Adipose tissue (tissue), 3 donors: Measurements from ENCODE around the gene TRNP1. TPM values are rescaled to one million over a fixed set of nuclear protein-coding genes. Genes with fewer than 3 reads are reported as not detected.
"Not testable (repeated sequence)": the region's sequence is repeated elsewhere in the genome, so short reads cannot be mapped to it uniquely, and the experiment has no call there.

ENCODE experiments used
- H3K27ac ChIP-seq: one replicate; pipeline ENCODE4 v1.5.1; 2013; ENCODE audit warnings: low read depth, low read length
- WGBS, 3 donors: extraction: QIAGEN DNeasy Blood & Tissue Kit; methylation state at CpG; one replicate each; pipeline ENCODE4 v1.1.7; 2013; 5-methylcytosine and 5-hydroxymethylcytosine counted together
- polyA plus RNA-seq, 3 donors: library from polyadenylated mRNA; stranded (reverse); fragments of 200-250 nt; gene quantifications; one replicate each; pipeline ENCODE4 v1.2.3, GENCODE V29; 2013
- donor health status: healthy with polysubstance abuse.
- donor health status: Bipolar disorder and iron deficiency.
- donor health status: healthy.

Gene TRNP1
- polyA plus RNA-seq, 3 donors: 9.1 to 10.4 (median 10.3) TPM

DNA sequence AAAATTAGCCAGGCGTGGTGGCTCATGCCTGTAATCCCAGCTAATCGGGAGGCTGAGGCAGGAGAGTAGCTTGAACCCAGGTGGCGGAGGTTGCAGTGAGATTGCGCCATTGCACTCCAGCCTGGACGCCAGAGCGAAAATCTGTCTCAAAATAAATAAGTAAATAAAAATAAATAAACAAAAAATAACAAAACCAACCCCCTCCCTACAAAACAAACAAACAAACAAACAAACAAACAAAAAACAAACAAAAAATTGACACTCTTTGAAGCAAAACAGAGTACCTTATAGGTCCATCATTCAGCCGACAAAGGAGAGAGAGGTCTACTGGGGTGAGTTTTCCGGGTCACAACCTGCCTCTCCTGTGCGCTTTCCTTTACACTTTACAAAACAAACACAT is 27.9 kb upstream of the TRNP1 start:
- no peak overlapping the region for H3K27ac ChIP-seq
- WGBS, 3 donors: 86 to 94% (median 87%) methylated on average over 9 of the region's 9 CpGs

DNA sequence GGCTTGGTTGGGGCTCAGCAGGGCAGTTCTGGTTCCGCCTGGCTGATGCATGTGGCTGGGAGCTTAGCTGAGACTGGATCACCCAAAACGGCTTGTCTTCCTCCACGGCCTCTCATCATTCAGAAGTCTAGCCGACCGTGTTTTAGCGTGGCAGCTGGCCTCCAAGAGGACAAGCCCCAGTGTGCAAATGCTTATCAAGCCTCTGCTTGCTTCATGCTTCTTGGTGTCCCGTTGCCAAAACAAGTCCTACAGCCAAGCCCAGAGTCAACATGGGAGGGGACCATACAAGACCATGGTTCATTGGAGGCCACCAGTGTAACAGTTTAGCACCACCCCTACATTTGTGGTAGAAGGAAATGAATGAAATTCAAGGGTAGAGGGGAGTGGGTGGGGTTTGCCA is 22.7 kb upstream of the TRNP1 start:
- H3K27ac ChIP-seq: no peak overlapping the region
- WGBS, 3 donors: 53 to 71% (median 67%) methylated on average over 7 of the region's 7 CpGs

DNA sequence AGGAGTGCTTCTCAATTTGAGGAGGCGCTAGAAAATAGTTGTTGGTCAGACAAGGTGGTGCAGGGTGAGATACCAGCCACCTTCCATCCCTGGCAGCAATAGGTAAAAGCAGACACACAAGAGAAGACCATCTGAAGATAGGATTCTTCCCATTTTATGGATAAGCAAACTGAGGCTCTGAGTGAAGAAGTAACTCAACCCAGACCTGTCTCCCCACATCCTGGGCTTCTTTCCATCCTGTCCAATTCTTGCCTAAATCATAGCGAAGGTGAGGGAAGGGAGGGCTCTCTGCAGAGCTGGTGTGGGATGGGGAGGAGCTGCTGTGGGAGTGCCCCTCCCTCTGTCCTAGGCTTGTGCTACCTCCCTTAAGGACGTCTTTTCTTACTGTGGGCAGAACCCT is 21.9 kb upstream of the TRNP1 start:
- 72 to 74% (median 74%) methylated on average over 3 of the region's 3 CpGs for WGBS, 3 donors
- H3K27ac ChIP-seq: no peak overlapping the region

DNA sequence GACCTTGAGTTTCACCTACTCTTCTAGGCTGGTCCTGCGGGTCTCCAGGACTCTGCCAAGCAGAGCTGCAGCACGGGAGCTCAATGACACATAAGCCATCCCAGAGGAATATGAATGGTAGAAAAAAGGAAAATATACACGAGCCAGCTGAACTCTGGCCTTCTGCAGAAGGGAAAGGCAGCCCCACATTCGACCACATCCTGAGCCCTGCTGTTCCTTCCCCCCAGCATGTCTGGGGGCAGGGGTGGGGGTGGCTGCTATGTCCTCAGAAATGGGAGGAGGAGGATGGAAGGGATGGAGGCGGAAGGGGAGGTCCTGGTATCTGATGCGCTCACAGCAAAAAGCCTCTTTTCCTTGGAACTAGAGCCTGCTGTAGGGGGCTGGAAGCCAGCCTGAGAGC is 21.1 kb upstream of the TRNP1 start:
- no peak overlapping the region for H3K27ac ChIP-seq
- 31 to 52% (median 33%) methylated on average over 6 of the region's 6 CpGs for WGBS, 3 donors

DNA sequence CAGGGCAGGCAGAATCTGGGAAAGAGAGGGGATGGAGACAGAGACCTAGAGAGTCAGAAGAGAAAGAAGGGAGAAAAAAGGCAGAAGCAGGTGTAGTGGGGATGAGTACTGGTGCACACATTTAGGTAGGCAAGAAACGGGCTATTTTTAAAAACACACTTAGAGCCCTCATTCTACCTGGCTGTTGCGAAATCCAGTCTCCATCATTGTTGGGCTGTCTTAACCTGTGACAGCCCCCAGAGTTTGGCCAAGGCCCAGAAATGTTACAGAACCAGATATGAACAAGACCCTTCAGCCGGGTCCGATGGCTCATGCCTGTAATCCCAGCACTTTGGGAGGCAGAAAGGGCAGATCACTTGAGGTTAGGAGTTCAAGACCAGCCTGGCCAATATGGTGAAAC is 20.7 kb upstream of the TRNP1 start:
- no peak overlapping the region for H3K27ac ChIP-seq
- 83 to 90% (median 90%) methylated on average over 4 of the region's 4 CpGs for WGBS, 3 donors

DNA sequence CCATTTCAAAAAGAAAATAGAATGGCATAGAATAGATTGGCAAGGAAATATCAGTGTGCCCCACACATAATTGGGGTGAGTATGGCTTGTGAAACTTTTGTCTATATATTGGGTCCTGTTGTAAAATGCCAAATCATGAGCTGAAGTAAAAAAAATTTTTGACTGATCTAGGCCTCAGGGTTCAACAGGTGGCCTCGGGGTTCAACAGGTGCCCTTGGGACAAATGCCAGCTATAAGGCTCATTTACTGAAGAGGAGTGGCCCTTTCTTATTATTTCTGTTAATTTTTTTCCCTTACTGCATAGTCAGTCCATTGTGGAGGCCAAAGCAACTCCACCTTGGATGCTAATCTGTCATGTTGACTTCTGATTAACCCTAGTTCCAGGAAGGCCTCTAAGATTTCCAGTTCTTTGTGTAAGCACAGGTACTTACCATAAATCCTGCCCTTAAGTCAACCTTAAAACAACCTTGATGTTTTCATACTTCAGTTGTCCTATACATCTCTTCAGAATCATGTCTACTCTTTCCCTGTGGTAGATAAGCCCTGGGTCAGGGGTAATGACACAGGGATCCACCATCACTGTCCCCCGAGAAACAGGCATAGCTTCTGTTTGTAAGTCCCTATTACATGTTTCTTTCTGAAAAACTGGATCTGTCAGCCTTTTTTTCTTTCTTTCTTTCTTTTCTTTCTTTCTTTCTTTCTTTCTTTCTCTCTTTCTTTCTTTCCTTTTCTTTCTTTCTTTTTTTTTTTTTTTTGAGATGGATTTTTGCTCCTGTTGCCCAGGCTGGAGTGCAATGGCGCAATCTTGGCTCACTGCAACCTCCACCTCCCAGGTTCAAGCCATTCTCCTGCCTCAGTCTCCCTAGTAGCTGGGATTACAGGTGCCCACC is 16.6 kb upstream of the TRNP1 start:
- no peak overlapping the region for H3K27ac ChIP-seq
- 66 to 90% (median 90%) methylated on average over 3 of the region's 3 CpGs for WGBS, 3 donors

DNA sequence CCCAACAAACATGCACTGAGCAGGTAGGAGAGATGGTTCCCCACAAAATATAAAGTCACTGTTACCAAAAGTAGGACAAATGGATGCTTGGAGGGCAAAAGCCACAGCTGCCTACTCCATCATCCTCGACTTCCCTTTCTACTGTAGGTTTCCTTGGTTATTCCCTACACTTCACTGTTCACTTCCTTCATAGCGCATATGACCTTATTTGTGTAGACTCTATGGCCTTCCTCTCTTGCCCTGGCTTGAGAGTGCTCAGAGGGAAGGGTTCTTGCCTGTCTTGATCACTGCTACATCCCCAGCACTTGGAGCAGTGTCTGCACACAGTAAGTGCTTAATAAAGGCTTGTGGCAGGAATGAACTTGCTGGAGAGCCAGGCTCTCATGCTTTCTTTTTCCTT is 14.6 kb upstream of the TRNP1 start:
- WGBS, 3 donors: 48 to 82% (median 60%) methylated on average over 2 of the region's 2 CpGs
- no peak overlapping the region for H3K27ac ChIP-seq

DNA sequence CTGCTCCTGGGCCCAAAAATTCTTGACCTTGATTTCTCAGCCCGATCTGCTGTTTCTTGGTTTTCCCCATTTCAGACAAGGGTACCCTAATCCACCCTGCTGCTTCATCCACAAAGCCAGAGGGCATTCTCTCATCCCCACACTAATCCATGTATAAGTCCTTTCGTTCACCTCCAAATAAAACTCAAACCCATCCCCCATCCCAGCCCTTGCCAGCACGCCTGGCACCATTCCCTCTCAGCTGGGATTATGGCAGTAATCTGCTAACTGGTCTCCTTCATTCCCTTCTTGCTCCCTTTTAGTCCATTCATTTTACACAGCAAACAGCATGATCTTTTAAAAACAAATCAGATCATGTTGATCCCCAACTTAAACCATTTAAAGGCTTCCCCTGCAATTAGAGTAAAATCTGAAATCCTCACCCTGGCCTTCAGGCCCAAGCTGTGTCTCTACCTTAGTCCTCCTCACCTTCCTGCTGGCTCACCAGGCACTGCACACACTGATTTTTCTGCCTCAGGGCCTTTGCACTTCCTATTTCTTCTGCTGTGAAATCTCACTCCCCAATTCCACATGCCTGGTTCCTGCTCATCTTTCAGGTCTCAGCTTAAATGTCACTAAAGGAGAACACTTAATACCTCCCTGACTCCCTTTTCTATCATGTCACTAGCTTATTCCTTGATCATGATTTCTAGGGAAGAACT is 12.2 kb upstream of the TRNP1 start:
- H3K27ac ChIP-seq: no peak overlapping the region

DNA sequence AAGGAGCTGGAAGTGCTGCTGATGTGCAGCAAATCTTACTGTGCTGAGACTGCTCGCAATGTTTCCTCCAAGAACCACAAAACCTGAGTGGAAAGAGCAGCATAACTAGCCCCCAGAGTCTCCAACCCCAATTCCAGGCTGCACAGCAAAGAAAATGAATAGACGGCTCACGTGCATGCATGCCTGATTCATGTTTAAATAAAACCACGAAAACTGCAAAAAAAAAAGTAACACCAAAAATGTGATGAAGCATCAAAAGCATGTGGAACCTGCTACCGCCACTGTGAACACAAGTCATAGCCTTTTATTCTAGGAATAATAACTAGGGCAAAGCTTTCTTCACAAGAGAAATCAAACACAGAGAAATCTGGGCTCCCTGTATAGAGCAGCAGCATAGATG is 9.6 kb upstream of the TRNP1 start:
- 54 to 85% (median 55%) methylated on average over 5 of the region's 5 CpGs for WGBS, 3 donors
- H3K27ac ChIP-seq: no peak overlapping the region

More for the DNA sequence above, 12.2 kb upstream of the TRNP1 start:
- WGBS, 3 donors: 71 to 80% (median 73%) methylated on average over 3 of the region's 3 CpGs

DNA sequence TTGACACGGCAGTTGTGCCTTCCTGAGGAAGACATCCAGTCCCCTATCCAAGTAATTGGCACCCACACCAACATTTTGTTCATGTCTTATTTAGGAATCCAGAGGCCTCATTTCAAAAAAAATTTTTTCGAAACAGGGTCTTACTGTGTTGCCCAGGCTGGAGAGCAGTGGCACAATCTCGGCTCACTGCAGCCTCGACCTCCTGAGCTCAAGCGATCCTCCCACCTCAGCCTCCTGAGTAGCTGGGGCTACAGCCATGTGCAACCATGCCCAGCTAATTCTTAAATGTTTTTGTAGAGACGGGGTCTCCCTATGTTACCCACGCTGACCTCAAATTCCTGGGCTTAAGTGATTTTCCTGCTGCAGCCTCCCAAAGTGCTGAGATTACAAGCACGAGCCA is 9.2 kb upstream of the TRNP1 start:
- WGBS, 3 donors: 75 to 88% (median 79%) methylated on average over 8 of the region's 8 CpGs

DNA sequence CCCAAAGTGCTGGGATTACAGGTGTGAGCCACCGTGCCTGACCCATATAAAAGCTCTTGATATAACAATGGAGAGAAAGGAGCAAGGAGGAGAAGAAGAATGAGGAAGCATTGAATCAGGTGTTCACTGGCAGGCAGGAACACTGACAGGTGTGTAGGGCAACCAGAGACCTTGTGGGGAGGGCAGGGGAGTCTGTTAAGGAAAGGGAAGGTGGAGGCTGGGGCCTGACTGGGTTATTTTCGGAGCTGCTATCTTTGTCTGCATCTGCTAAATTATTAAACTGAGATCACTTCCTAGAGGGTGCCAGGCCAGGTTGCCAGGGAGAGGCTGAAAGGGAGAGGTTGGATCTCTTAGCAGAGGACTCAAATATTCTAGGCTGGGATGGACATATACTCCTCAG is 6.8 kb upstream of the TRNP1 start:
- WGBS, 3 donors: 48 to 57% (median 54%) methylated on average over 2 of the region's 2 CpGs
- H3K27ac ChIP-seq: no peak overlapping the region

More for the DNA sequence above, 9.2 kb upstream of the TRNP1 start:
- no peak overlapping the region for H3K27ac ChIP-seq

DNA sequence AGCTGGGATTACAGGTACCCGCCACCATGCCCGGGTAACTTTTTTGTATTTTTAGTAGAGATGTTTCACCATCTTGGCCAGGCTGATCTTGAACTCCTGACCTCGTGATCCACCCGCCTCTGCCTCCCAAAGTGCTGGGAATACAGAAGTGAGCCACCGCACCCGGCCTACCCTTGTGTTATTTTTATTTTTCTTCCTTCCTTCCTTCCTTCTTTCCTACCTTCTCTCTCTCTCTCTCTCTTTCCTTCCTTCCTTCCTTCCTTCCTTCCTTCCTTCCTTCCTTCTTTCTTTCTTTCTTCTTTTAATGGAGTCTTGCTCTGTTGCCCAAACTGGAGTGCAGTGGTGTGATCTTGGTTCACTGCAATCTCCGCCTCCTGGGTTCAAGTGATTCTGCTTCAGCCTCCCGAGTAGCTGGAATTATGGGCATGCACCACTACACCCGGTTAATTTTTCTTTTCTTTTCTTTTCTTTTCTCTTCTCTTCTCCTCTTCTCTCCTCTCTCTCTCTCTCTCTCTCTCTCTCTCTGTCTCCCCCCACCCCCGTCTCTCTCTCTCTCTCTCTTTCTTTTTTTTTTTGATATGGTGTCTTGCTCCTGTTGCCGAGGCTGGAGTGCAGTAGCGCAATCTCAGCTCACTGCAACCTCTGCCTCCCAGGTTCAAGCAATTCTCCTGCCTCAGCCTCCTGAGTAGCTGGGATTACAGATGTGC is 3.9 kb upstream of the TRNP1 start:
- not testable (repeated sequence) for H3K27ac ChIP-seq
- WGBS, 3 donors: 73 to 92% (median 76%) methylated on average over 12 of the region's 12 CpGs

DNA sequence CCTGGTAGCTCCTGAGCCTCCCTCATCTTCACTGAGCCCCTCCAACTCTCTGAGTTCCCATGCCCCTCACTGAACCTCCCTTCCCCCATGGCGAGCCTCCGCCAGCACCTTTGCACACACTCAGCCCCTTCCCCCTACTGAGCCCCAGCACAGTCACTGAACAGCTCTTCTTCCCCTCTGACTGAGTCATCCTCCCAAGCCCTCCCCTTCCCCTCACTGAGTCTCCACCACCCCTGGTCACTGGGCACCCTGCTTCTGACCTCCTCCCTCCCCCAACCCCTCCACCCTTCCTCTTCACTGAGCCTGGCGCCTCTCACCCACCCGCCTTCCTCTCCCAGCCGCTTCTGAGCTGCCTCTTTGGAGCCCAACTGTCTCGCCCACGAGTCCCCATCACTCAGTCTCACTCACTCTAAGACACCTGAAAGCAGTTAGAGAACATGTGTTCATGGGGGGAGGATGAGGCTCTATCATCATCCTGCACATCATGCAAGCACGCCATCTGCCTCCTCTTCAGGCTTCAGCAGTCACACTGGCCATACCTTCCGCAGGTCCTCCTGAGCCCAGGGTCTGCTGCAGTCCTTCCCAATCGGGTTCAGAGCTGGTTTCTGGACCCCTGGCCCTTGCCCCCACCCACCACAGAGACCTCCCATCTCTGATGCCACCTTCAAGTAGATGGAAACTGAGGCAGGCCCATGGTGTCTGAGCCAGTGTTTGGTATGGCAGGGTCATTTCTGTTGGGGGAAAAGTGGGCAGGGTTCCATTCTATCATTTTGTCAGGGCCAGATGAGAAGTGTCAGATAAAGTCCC is 2.0 kb upstream of the TRNP1 start:
- WGBS, 3 donors: 34 to 59% (median 37%) methylated on average over 10 of the region's 10 CpGs
- no peak overlapping the region for H3K27ac ChIP-seq

DNA sequence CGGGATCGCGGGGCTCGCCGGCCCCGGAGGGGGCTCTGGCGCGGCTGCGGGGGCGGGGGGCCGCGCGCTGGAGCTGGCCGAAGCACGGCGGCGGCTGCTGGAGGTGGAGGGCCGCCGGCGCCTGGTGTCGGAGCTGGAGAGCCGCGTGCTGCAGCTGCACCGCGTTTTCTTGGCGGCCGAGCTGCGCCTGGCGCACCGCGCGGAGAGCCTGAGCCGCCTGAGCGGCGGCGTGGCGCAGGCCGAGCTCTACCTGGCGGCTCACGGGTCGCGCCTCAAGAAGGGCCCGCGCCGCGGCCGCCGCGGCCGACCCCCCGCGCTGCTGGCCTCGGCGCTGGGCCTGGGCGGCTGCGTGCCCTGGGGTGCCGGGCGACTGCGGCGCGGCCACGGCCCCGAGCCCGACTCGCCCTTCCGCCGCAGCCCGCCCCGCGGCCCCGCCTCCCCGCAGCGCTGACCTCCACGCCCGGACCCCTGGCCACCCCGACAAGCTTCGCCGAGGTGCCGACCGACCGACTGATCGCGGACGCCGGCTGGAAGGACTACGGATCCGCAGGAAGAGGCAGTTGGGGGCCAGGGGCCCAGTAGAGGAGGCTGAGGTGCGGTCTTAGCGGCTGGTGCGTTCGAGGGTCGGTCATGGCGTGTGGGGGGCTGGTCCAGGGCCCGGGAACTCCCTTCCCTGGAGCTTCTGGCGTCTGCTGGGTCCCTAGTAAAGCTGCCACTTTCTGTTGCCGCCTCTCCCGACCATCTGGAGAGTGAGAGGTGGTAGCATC is 711 bp downstream of the TRNP1 start:
- WGBS, 3 donors: 1 to 3% (median 2%) methylated on average over 54 to 94 of the region's 97 CpGs
- H3K27ac ChIP-seq: no peak overlapping the region

DNA sequence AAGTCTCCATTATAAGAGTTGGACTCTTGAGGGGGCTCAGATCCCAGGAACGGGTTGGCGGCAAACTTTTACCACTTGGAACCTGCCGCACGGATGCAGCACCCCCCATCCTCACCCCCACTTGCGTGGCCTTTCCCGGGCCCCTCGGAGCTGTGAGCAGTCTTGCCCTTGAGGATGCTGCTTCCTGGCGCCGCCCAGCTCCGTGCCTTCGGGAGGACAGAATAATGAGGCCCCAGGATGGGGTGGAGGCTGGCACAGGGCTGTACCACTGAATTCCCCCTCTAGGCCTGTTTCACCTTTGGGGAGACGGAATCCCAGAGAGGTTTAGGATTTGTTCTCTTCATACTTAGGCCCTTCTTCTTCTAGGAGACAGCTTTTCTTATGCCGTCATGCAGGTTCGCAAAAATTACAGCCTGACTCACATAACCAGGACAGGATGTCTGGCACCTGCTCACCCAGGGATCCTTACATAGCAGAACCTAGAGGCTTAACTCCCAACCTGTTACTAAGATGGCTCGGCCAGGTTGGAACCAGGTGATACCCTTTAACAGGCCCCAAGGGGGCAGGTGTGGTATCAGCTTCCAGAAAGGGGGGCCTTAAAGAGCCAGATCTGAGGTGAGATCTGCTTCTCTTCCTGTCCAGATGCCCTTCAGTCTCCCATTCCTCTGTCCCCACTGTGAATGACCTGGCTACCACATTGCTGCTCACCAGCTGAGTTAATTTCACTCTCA is 1.5 kb downstream of the TRNP1 start:
- 40 to 49% (median 47%) methylated on average over 15 of the region's 15 CpGs for WGBS, 3 donors
- no peak overlapping the region for H3K27ac ChIP-seq

DNA sequence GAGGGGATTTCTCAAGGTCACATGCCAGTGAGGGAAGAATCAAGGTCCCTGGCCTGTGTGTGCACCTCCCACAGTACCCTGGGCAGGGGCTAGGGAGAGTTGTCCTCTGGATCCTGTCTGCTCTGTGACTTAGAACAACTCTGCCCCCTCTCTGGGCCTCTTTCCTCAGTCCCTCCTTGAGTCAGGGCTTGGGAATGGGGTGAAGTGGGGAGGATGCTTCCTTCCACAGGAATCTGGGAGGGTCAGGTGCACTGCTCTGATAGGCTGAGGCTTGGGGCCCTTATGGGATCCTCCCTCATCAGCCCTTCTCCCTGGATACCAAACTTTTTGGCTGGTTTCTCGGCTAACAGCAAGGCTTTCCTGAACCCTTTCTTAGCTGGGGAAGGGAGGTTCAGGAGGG is 2.5 kb downstream of the TRNP1 start:
- H3K27ac ChIP-seq: no peak overlapping the region

DNA sequence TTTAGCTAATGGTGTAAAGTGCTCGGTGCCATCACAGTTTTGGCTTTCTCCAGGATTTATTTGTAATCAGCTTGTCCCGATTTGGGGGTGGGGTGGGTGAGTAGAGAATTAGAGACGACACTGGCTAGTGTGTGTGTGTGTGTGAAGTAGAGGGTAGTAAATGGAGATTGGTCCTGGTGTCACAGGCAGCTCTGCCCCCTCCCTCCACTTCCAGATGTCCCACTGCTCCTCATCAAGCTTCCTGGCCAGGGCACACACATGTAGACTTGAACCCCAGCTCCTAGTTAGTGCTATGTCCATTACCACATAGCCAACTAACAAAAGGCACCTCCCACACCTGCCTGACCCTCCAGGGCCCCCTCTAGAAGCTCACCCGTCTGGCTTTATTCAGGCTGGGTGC is 3.2 kb downstream of the TRNP1 start:
- WGBS, 3 donors: 72 to 94% (median 78%) methylated on average over 4 of the region's 4 CpGs

More for the DNA sequence above, 2.5 kb downstream of the TRNP1 start:
- 53 to 74% (median 63%) methylated on average over 1 of the region's 1 CpG for WGBS, 3 donors

More for the DNA sequence above, 3.2 kb downstream of the TRNP1 start:
- H3K27ac ChIP-seq: no peak overlapping the region
